Kidney (tissue), 14 donors: ENCODE results near the gene CPE. TPM values are rescaled to one million over a fixed set of nuclear protein-coding genes. Genes with fewer than 3 reads are reported as not detected.

Source experiments
- DNase-seq, 5 donors: peaks; one replicate each; pipeline ENCODE4 v3.0.0-alpha.2; 2013 to 2020
- FAIRE-seq: peaks from 2 replicates; lab custom pipeline; 2012; peaks lifted over from hg19 to GRCh38; lab: Jason Lieb, UNC
- H3K27ac ChIP-seq, 2 donors: one replicate each; pipeline ENCODE4 v1.7.0; 2013; ENCODE audit warnings: low read depth in 2 of 2, low read length in 2 of 2, inconsistent platforms in 1 of 2
- H3K27me3 ChIP-seq: one replicate; pipeline ENCODE4 v1.7.1; 2013; ENCODE audit warnings: low read length, inconsistent platforms; ENCODE audit not compliant: control insufficient read depth, insufficient read depth
- H3K36me3 ChIP-seq, 3 donors: one replicate each; pipeline versions ENCODE4 v1.7.0 to v1.7.1; 2013; ENCODE audit warnings: low read length in 3 of 3, control low read depth in 1 of 3, inconsistent platforms in 1 of 3; ENCODE audit not compliant: insufficient read depth in 3 of 3, control insufficient read depth in 2 of 3
- H3K4me1 ChIP-seq, 3 donors: one replicate each; pipeline versions ENCODE4 v1.7.0 to v1.7.1; 2013; ENCODE audit warnings: low read length in 3 of 3, inconsistent platforms in 1 of 3, low read depth in 1 of 3; ENCODE audit not compliant: control insufficient read depth in 2 of 3, insufficient read depth in 2 of 3
- H3K4me3 ChIP-seq, 3 donors: one replicate each; pipeline versions ENCODE4 v1.7.0 to v1.8.1; 2013; ENCODE audit warnings: low read length in 3 of 3, control low read depth in 1 of 3, inconsistent platforms in 1 of 3
- H3K9ac ChIP-seq, 3 donors: one replicate each; pipeline versions ENCODE4 v1.7.0 to v1.7.1; 2013; ENCODE audit warnings: low read length in 3 of 3, control low read depth in 1 of 3, inconsistent platforms in 1 of 3
- H3K9me3 ChIP-seq, 3 donors: one replicate each; pipeline versions ENCODE4 v1.7.0 to v1.7.1; 2013; ENCODE audit warnings: low read length in 3 of 3, control low read depth in 1 of 3, inconsistent platforms in 1 of 3; ENCODE audit not compliant: control insufficient read depth in 2 of 3, insufficient read depth in 1 of 3
- CTCF ChIP-seq: IDR thresholded peaks from 3 replicates; pipeline ENCODE4 v1.5.1; 2012; ENCODE audit warnings: mild to moderate bottlenecking, moderate library complexity, borderline replicate concordance; ENCODE audit not compliant: insufficient read depth; ENCODE audit errors: extremely low read depth
- intact Hi-C: fragments of 100-400 bp; cut with DNase I; formaldehyde crosslinking; loops from one replicate; pipeline ENCODE4 v1.11.1; 2022
- polyA plus RNA-seq: library from polyadenylated mRNA; stranded (reverse); fragments of 350-450 nt; fragmentation: Illumina TruSeq; extraction: RNeasy Lipid Tissue Mini Kit (QIAGEN cat#74804); gene quantifications from one replicate; pipeline ENCODE4 v1.2.3, GENCODE V29; 2014; ENCODE audit warnings: low read depth, low replicate concordance; ENCODE audit not compliant: insufficient read depth
- total RNA-seq: library from RNA; stranded (reverse); fragmentation: NEBNext Ultra II Directional; extraction: Animal tissue kit (Norgen Biotek cat#: 25700); gene quantifications from one replicate; pipeline ENCODE4 v1.2.1, GENCODE V29; 2021
- donor health status: control.
- donor health status: control.
- donor health status: control.
- donor health status: control.
- donor health status: control.
- donor health status: DM: yes; HTN: yes; CAD: no.
- donor health status: Normal renal cell carcinoma (clear cell type).

Gene CPE
- total and polyA plus RNA-seq, 2 donors from 2014 or later, result 24.2 to 87.7 TPM

GRCh38 chr4:165462009-165462408, 83.2 kb downstream of the CPE start:
- no peak overlapping the region for H3K9ac ChIP-seq
- no peaks in the 10 kb centered on the region for H3K27me3 ChIP-seq
- TF ChIP-seq CTCF, result no peak
- no peak overlapping the region for H3K4me3 ChIP-seq
- no peaks in the 10 kb centered on the region for H3K36me3 ChIP-seq
- no peak for FAIRE-seq
- intact Hi-C loops, result no loop called here
- no peak for DNase-seq
- no peak overlapping the region for H3K27ac ChIP-seq
- H3K9me3 ChIP-seq, result no peaks in the 10 kb centered on the region
- H3K4me1 ChIP-seq, result no peaks in the 10 kb centered on the region

GRCh38 chr4:165464376-165464775, 85.6 kb downstream of the CPE start:
- intact Hi-C loops, result no loop called here

GRCh38 chr4:165464813-165465381, 86.1 kb downstream of the CPE start:
- peak; percentile 71 for TF ChIP-seq CTCF
- Histone ChIP-seq H3K4me3 (no peak overlapping the region), H3K9ac (peak overlapping the region in 1 of 3 donors; percentile 12), H3K4me1 (no peaks in the 10 kb centered on the region), H3K27ac (no peak overlapping the region), H3K9me3 (no peaks in the 10 kb centered on the region), H3K27me3 (no peaks in the 10 kb centered on the region), H3K36me3 (no peaks in the 10 kb centered on the region)
- intact Hi-C loops, result no loop called here
- peak; percentile 97 for FAIRE-seq
- peak in 2 of 5 donors; percentile 27 to 49 for DNase-seq

More at GRCh38 chr4:165464376-165464775, 85.6 kb downstream of the CPE start:
- Histone ChIP-seq H3K27ac (no peak overlapping the region), H3K9me3 (no peaks in the 10 kb centered on the region), H3K36me3 (no peaks in the 10 kb centered on the region), H3K9ac (peak overlapping the region in 1 of 3 donors; percentile 12), H3K27me3 (no peaks in the 10 kb centered on the region), H3K4me3 (no peak overlapping the region), H3K4me1 (no peaks in the 10 kb centered on the region)
- FAIRE-seq (no peak), DNase-seq (peak in 1 of 5 donors; percentile 3)
- TF ChIP-seq CTCF, result no peak

GRCh38 chr4:165470009-165470408, 91.2 kb downstream of the CPE start:
- no peak overlapping the region for H3K9ac ChIP-seq
- DNase-seq, result no peak
- no peak for FAIRE-seq
- no peaks in the 10 kb centered on the region for H3K27me3 ChIP-seq
- intact Hi-C loops, result no loop called here
- no peak overlapping the region for H3K27ac ChIP-seq
- no peaks in the 10 kb centered on the region for H3K9me3 ChIP-seq
- H3K4me3 ChIP-seq, result no peak overlapping the region
- no peak for TF ChIP-seq CTCF
- H3K4me1 ChIP-seq, result no peaks in the 10 kb centered on the region
- H3K36me3 ChIP-seq, result no peaks in the 10 kb centered on the region
